HFF-Myc (cell line): ENCODE measurements around the gene FAM216B.
A peak's percentile ranks its signal among the peaks of the same experiment; 100 is the strongest.
"Not testable (repeated sequence)": the region's sequence is repeated elsewhere in the genome, so short reads cannot be mapped to it uniquely, and the experiment has no call there.

ENCODE experiments used
- DNase-seq: peaks from one replicate; pipeline ENCODE4 v3.0.0-alpha.2; 2011; ENCODE audit warnings: low read depth; ENCODE audit errors: extremely low read depth
- H3K4me3 ChIP-seq: replicated peaks from 2 replicates; pipeline ENCODE4 v1.5.1; 2011; ENCODE audit warnings: low read depth, mild to moderate bottlenecking, control low read depth, low read length
- CTCF ChIP-seq: IDR thresholded peaks from 2 replicates; pipeline ENCODE4 v1.5.1; 2012; ENCODE audit warnings: mild to moderate bottlenecking, low read depth, low read length, control low read depth; ENCODE audit errors: missing control alignments

The FAM216B gene

GRCh38 chr13:42766016-42766415 lies 15.4 kb upstream of the FAM216B start:
- no peak for DNase-seq
- no peak for TF ChIP-seq CTCF
- no peak overlapping the region for H3K4me3 ChIP-seq

GRCh38 chr13:42769650-42770049 lies 11.7 kb upstream of the FAM216B start:
- no peak overlapping the region for H3K4me3 ChIP-seq
- peak; percentile 7 for TF ChIP-seq CTCF
- DNase-seq = no peak

- H3K4me3 ChIP-seq, DNase-seq: not testable (repeated sequence)
These were observed 4.8 kb upstream of the FAM216B start for GRCh38 chr13:42776558-42776957.

GRCh38 chr13:42777467-42777866 lies 3.9 kb upstream of the FAM216B start:
- TF ChIP-seq CTCF = no peak
- no peak for DNase-seq
- no peak overlapping the region for H3K4me3 ChIP-seq

GRCh38 chr13:42780044-42780443 lies 1.3 kb upstream of the FAM216B start:
- no peak overlapping the region for H3K4me3 ChIP-seq
- DNase-seq = no peak
- TF ChIP-seq CTCF = no peak

- no peak for DNase-seq
- H3K4me3 ChIP-seq = no peak overlapping the region
- no peak for TF ChIP-seq CTCF
These were observed 5.3 kb downstream of the FAM216B start for GRCh38 chr13:42786715-42787114.

- DNase-seq = no peak
- no peak overlapping the region for H3K4me3 ChIP-seq
- no peak for TF ChIP-seq CTCF
These were observed 7.2 kb downstream of the FAM216B start for GRCh38 chr13:42788601-42789000.

- no peak for DNase-seq
- no peak overlapping the region for H3K4me3 ChIP-seq
- no peak for TF ChIP-seq CTCF
These were observed 10.8 kb downstream of the FAM216B start for GRCh38 chr13:42792154-42792553.
